ENCODE results near the gene HHIPL1. TPM values are rescaled to one million over a fixed set of nuclear protein-coding genes. Genes with fewer than 3 reads are reported as not detected.

HHIPL1 gene
- total and polyA plus RNA-seq, 2 of the 8 experiments (the other 6 are each of a cell fraction or from before 2014, with no cell fraction given), result 1.5 to 2.6 TPM

DNA sequence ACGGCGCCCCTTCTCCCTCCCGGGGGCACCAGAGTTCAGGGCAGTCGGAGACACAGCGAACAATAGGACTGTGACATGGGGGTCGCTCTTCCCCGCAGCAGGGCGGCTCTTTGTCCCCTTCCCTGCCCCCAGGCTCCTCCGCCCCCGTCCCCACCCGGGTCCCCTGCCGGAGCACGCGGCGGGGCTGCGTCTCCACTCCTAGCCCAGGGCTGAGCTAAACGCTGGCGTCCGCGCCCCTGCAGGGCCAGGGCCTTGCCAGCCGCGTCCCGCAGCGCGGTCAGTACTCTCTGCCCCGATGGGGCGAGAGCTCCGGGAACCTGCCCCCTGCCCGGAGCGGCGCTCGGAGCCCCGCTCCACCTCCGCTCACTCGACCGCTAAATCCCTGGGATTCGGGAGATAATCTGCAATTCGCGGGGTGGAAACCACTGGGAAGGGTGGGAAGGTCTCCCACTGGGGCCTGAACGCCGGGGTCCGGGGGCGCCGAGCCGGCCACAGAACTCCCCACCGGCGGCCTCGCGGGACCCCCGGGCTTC lies 40.1 kb upstream of the HHIPL1 start:
- Histone ChIP-seq H3K27me3 (replicated peaks in 1 of 4; ENCODE audit: control insufficient read depth in 3 of 4, extremely low read depth in 1 of 4, insufficient read depth in 3 of 4, low read length in 3 of 4) (peaks cover 9 to 34% (median 26%) of the 10 kb centered on the region in 4 experiments; a peak in 6 of 7 replicates), H4K20me1 (replicated peaks in 1 of 2; ENCODE audit: control insufficient read depth in 1 of 2, insufficient read depth in 2 of 2, low read length in 2 of 2) (peaks cover 19 to 34% of the 10 kb centered on the region in 2 experiments), H3K4me1 (replicated peaks in 1 of 4; ENCODE audit: control insufficient read depth in 3 of 4, insufficient read depth in 4 of 4, low read length in 3 of 4) (peaks cover 4 to 27% (median 17%) of the 10 kb centered on the region in 4 experiments), H3K23me2 (ENCODE audit: low read depth, low read length) (peaks cover 20% of the 10 kb centered on the region), H4K8ac (ENCODE audit: extremely low read depth, insufficient read depth, low read length) (peak overlapping the region; percentile 90), H3K4ac (replicated peaks; ENCODE audit: insufficient read length, low read depth, low read length) (peak overlapping the region; percentile 60), H3K27ac (ENCODE audit: low read depth, low read length) (no peak overlapping the region), H2BK120ac (replicated peaks; ENCODE audit: low read depth, low read length) (no peak overlapping the region), H4K5ac (ENCODE audit: insufficient read length, low read depth, low read length) (peak overlapping the region; percentile 97), H2BK20ac (ENCODE audit: low read length) (no peak overlapping the region), H3K18ac (ENCODE audit: extremely low read depth, low read length) (peak overlapping the region; percentile 85), H3K79me1 (ENCODE audit: low read depth, low read length) (peaks cover 10% of the 10 kb centered on the region), H3K4me2 (ENCODE audit: insufficient read depth in 1 of 2, low read depth in 2 of 2, low read length in 2 of 2) (peak overlapping the region; percentile 96 to 98), H3K23ac (ENCODE audit: insufficient read length) (no peak overlapping the region), H2AK5ac (ENCODE audit: low read depth, low read length) (no peak overlapping the region), H3K9ac (replicated peaks in 1 of 4; ENCODE audit: extremely low read depth in 1 of 4, low read depth in 3 of 4, low read length in 3 of 4) (peak overlapping the region; percentile 41 to 65 (median 46)), H2BK5ac (ENCODE audit: low read depth, low read length) (peak overlapping the region; percentile 77; the same call in 1 of the 2 replicates), H3K9me3 (ENCODE audit: insufficient read depth in 2 of 2, low read depth in 1 of 2, low read length in 1 of 2) (peaks cover 0 to 3% of the 10 kb centered on the region in 2 experiments; a peak in 1 of 4 replicates), H2BK15ac (ENCODE audit: low read length) (no peak overlapping the region), H2AFZ (ENCODE audit: low read length) (peak overlapping the region; percentile 1; the same call in 1 of the 2 replicates), H2BK12ac (ENCODE audit: low read depth, low read length) (peak overlapping the region; percentile 60; the same call in 1 of the 2 replicates), H3K4me3 (ENCODE audit: extremely low read depth in 1 of 4, insufficient read depth in 2 of 4, low read depth in 3 of 4, low read length in 4 of 4) (peak overlapping the region; percentile 76 to 87 (median 82)), H3K36me3 (ENCODE audit: control insufficient read depth in 2 of 4, insufficient read depth in 4 of 4, low read length in 3 of 4) (no peaks in the 10 kb centered on the region; a peak in 1 of 8 replicates), H4K91ac (replicated peaks; ENCODE audit: insufficient read length, low read length) (peak overlapping the region; percentile 89), H3K56ac (replicated peaks; ENCODE audit: insufficient read length, low read depth, low read length) (peak overlapping the region; percentile 88), H3K14ac (ENCODE audit: insufficient read length) (no peak overlapping the region), H3K79me2 (ENCODE audit: control insufficient read depth in 1 of 2, insufficient read depth in 2 of 2, low read length in 2 of 2) (peaks cover 6 to 29% of the 10 kb centered on the region in 2 experiments; a peak in 3 of 4 replicates)
- CTCF ChIA-PET (ENCODE audit: partially characterized antibody), result interaction anchor here (0.6 to 6.4 kb wide), 10 partner anchors 11 to 87 kb away, joined by 3 to 37 read pairs (median 6); no protein-coding TSS in a partner anchor
- FAIRE-seq (no peak), DNase-seq (ENCODE audit: low read depth in 1 of 2, low spot score in 2 of 2) (no peak)
- POLR2A ChIA-PET (ENCODE audit: partially characterized antibody), result interaction anchor here (0.7 to 2.7 kb wide), 12 partner anchors 11 to 89 kb away, joined by 3 to 10 read pairs (median 4); no protein-coding TSS in a partner anchor
- 2% methylated on average over 37 of the region's 50 CpGs; no CpG with 5 or more reads in 1 of the 2 experiments for WGBS, 2 experiments (ENCODE audit: extremely low coverage in 1 of 2, insufficient coverage in 1 of 2, insufficient read length in 1 of 2, insufficient replicate concordance in 2 of 2, low coverage in 1 of 2, low lambda C conversion rate in 2 of 2, missing lambda C conversion rate in 1 of 2)
- TF ChIP-seq CHD1 (IDR thresholded peaks at IDR 0.05; ENCODE audit: low read depth, low read length) (no peak), SRF (IDR thresholded peaks at IDR 0.05; ENCODE audit: low read depth, low read length) (no peak), EP300 (IDR thresholded peaks at IDR 0.05; ENCODE audit: borderline replicate concordance in 1 of 2, low read depth in 2 of 2, low read length in 2 of 2) (no peak), CREB1 (IDR thresholded peaks at IDR 0.05) (no peak), KDM1A (IDR thresholded peaks at IDR 0.05; ENCODE audit: borderline replicate concordance, low read length) (no peak), E2F6 (IDR thresholded peaks at IDR 0.05) (no peak), ASH2L (IDR thresholded peaks at IDR 0.05; ENCODE audit: low read length) (peak; percentile 93), CBX8 (IDR thresholded peaks at IDR 0.05; ENCODE audit: borderline replicate concordance, low read depth, low read length) (no peak), ZNF274 (IDR thresholded peaks at IDR 0.05; ENCODE audit: borderline replicate concordance, extremely low read depth, low read length) (no peak), JUN (IDR thresholded peaks at IDR 0.05; ENCODE audit: low read depth, low read length) (no peak), JUND (IDR thresholded peaks at IDR 0.05; ENCODE audit: low read length) (no peak)
- TF ChIP-seq, protein P1, sequence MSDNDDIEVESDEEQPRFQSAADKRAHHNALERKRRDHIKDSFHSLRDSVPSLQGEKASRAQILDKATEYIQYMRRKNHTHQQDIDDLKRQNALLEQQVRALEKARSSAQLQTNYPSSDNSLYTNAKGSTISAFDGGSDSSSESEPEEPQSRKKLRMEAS (IDR thresholded peaks at IDR 0.05), result peak; percentile 22; the same call in 1 of the 2 replicates

All from H1 (cell line).